ENCODE measurements around the gene KLHL14.

KLHL14 gene

GRCh38 chr18:32732165-32732564 lies 40.7 kb downstream of the KLHL14 start:
- TF ChIP-seq SPI1 (IDR thresholded peaks at IDR 0.05; ENCODE audit: borderline replicate concordance, low read depth) = no peak
- TF ChIP-seq REST (IDR thresholded peaks at IDR 0.05; ENCODE audit: insufficient replicate concordance, low read depth) = no peak
- TF ChIP-seq CTCF (IDR thresholded peaks at IDR 0.05; ENCODE audit: insufficient read depth, low read length) = no peak
- TF ChIP-seq POLR2AphosphoS5 (IDR thresholded peaks at IDR 0.05; ENCODE audit: low read depth) = no peak
- no peak for TF ChIP-seq GABPA (IDR thresholded peaks at IDR 0.05; ENCODE audit: low read depth)
- no peaks in the 10 kb centered on the region for H3K27me3 ChIP-seq (ENCODE audit: insufficient read depth, poor library complexity, severe bottlenecking)
- no peak overlapping the region for H3K27ac ChIP-seq (replicated peaks)
- no peak for DNase-seq (ENCODE audit: low read depth in 1 of 2, low spot score in 1 of 2)
- no peak overlapping the region for H3K4me3 ChIP-seq (replicated peaks; ENCODE audit: insufficient read depth, low read length)

- H3K4me3 ChIP-seq (replicated peaks; ENCODE audit: insufficient read depth, low read length) = no peak overlapping the region
- H3K27me3 ChIP-seq (ENCODE audit: insufficient read depth, poor library complexity, severe bottlenecking) = no peaks in the 10 kb centered on the region
- no peak overlapping the region for H3K27ac ChIP-seq (replicated peaks)
- TF ChIP-seq POLR2AphosphoS5 (IDR thresholded peaks at IDR 0.05; ENCODE audit: low read depth) (no peak), CTCF (IDR thresholded peaks at IDR 0.05; ENCODE audit: insufficient read depth, low read length) (no peak), REST (IDR thresholded peaks at IDR 0.05; ENCODE audit: insufficient replicate concordance, low read depth) (no peak), SPI1 (IDR thresholded peaks at IDR 0.05; ENCODE audit: borderline replicate concordance, low read depth) (no peak), GABPA (IDR thresholded peaks at IDR 0.05; ENCODE audit: low read depth) (no peak)
- DNase-seq (ENCODE audit: low read depth in 1 of 2, low spot score in 1 of 2) = no peak
Observed at GRCh38 chr18:32730620-32731091, 42.2 kb downstream of the KLHL14 start.

- no peak overlapping the region for H3K27ac ChIP-seq (replicated peaks)
- DNase-seq (ENCODE audit: low read depth in 1 of 2, low spot score in 1 of 2) = no peak
- H3K4me3 ChIP-seq (replicated peaks; ENCODE audit: insufficient read depth, low read length) = no peak overlapping the region
- H3K27me3 ChIP-seq (ENCODE audit: insufficient read depth, poor library complexity, severe bottlenecking) = no peaks in the 10 kb centered on the region
- TF ChIP-seq CTCF (IDR thresholded peaks at IDR 0.05; ENCODE audit: insufficient read depth, low read length) (no peak), GABPA (IDR thresholded peaks at IDR 0.05; ENCODE audit: low read depth) (no peak), POLR2AphosphoS5 (IDR thresholded peaks at IDR 0.05; ENCODE audit: low read depth) (no peak), SPI1 (IDR thresholded peaks at IDR 0.05; ENCODE audit: borderline replicate concordance, low read depth) (no peak), REST (IDR thresholded peaks at IDR 0.05; ENCODE audit: insufficient replicate concordance, low read depth) (no peak)
Observed at GRCh38 chr18:32730068-32730467, 42.8 kb downstream of the KLHL14 start.
